Fibroblast of pulmonary artery (primary cell): Measurements from ENCODE around the gene PLPP1.

ENCODE experiments used
- DNase-seq: peaks from one replicate; pipeline ENCODE4 v3.0.0-alpha.2; 2010; ENCODE audit warnings: low read depth
- H3K4me3 ChIP-seq: replicated peaks from 2 replicates; pipeline ENCODE4 v1.5.1; 2011; ENCODE audit warnings: low read depth, mild to moderate bottlenecking, control low read depth, low read length, moderate library complexity
- CTCF ChIP-seq: IDR thresholded peaks from 2 replicates; pipeline ENCODE4 v1.5.1; 2011; ENCODE audit warnings: mild to moderate bottlenecking, control low read depth, low read length, inconsistent platforms; ENCODE audit errors: missing control alignments

The PLPP1 gene

DNA sequence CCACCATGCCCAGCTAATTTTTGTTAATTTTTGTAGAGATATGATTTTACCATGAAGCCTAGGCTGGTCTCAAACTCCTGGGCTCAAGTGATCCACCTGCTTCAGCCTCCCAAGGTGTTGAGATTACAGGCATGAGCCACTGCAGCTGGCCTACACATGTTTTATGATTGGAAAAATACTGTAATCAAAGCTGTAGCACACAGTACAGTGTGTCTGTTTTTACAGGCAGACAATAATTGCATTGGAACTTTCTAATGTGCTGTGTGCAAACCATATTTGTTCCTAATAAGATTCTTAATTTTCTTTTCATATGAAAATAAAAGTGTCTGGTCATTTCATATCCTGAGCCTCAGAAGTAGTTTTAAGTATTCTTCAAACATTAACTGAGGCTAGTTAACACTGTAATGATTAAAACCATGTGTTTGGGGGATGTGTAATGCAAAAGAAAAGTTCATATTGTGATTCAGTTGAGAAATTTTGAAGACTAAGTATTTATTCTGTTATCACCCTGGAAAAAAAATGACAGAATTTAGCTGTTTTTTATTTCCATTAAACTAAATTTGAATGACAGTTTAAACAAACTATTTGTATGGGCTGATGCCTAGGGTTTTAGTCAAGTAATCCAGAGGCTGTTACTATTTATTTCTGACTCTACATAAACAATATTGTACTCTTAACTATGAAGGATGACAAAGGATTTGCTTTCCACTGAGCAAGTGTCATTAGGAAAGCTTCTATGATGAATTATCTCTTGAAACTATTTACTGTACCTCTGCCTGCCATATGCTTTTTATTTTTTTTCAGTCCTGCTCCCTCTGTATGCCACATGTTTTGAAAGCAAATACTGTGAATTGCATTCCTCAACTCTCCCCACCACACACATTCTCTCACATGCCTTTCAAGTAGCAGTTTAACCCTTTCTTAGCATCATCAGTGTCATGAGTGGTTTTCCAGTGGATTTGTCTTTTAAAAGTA, 115.5 kb downstream of the PLPP1 start:
- no peak for TF ChIP-seq CTCF
- peak; percentile 42 for DNase-seq
- no peak overlapping the region for H3K4me3 ChIP-seq

DNA sequence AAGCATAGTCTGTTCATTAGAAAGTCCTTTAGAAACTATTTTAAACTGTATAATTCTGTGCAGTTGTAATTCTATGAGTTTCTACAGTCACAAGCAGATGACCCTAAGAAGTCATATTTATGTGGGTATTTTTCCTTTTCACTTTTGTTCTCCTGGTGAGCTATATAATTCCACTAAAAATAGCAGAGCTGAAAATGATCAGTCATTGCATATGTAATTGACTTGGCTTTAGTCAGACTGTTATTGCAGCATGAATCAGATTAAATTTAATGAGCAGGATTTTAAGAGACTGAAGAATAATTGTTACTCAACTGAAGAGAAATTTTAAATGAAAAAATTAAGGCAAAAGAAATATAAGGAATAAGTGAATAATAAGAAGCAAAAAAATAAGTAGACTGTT, 118.5 kb downstream of the PLPP1 start:
- no peak for DNase-seq
- no peak overlapping the region for H3K4me3 ChIP-seq
- TF ChIP-seq CTCF: no peak

DNA sequence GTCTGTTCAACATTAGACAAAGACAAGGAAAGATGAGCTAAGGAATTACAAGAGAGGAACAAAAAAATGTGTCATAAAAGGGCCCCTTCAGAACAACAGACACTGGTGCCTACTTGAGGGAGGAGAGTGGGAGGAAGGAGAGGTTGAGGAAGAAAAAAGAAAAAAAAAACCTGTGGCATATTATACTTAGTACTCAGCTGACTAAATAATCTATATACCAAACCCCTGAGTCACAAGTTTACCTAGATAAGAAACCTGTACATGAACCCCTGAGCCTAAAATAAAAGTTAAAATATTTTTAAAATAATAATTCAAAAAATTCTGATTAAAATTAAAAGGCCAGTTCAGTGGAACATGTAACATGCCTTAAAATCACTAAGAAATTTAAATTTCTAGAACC, 119.7 kb downstream of the PLPP1 start:
- peak; percentile 18 for DNase-seq
- TF ChIP-seq CTCF: no peak
- H3K4me3 ChIP-seq: no peak overlapping the region

DNA sequence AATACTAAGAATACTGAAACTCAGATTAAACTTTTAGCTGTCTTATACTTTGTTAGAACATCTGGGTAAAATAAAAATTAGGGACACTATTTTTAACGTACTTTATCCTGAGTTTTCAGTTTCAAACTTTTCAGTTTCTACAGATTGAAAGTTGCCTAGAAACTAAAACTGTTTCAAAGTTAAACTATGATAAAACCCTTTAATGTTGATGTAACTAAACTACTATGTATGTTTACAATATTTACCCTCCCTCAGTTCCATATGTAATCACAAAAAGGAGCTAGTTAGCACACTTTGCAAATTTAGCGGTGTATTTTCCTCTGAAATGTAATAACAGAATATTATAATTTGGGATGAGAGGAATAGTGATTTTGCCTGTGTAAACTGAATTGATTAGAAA, 121.1 kb downstream of the PLPP1 start:
- DNase-seq: no peak
- H3K4me3 ChIP-seq: no peak overlapping the region
- TF ChIP-seq CTCF: no peak

- TF ChIP-seq CTCF: no peak
- no peak for DNase-seq
Observed at GRCh38 chr5:55411876-55412275, 122.9 kb downstream of the PLPP1 start.

GRCh38 chr5:55410845-55411244, 123.9 kb downstream of the PLPP1 start:
- TF ChIP-seq CTCF: no peak
- DNase-seq: no peak
- H3K4me3 ChIP-seq: no peak overlapping the region

More at GRCh38 chr5:55411876-55412275, 122.9 kb downstream of the PLPP1 start:
- H3K4me3 ChIP-seq: no peak overlapping the region
